HG03575 (cell line): ENCODE measurements around the gene CENPP.

Experiments
- ATAC-seq: cut with Tn5 transposase; IDR thresholded peaks from one replicate; pipeline ENCODE4 v1.9.1; 2021; ENCODE audit not compliant: unreplicated experiment, insufficient number of reproducible peaks, low FRiP score; ENCODE audit errors: extremely low read depth

Gene CENPP

GRCh38 chr9:92492781-92493401, 167.1 kb downstream of the CENPP start:
- no peak for ATAC-seq

- ATAC-seq, result no peak
These were observed 168.1 kb downstream of the CENPP start for GRCh38 chr9:92493749-92494387.

- ATAC-seq, result no peak
These were observed 169.1 kb downstream of the CENPP start for GRCh38 chr9:92494856-92495255.

- no peak for ATAC-seq
These were observed 170.8 kb downstream of the CENPP start for GRCh38 chr9:92496396-92497176.

- no peak for ATAC-seq
These were observed 173.9 kb downstream of the CENPP start for GRCh38 chr9:92499701-92500100.

- no peak for ATAC-seq
These were observed 175.0 kb downstream of the CENPP start for GRCh38 chr9:92500725-92501124.

- ATAC-seq, result no peak
These were observed 176.1 kb downstream of the CENPP start for GRCh38 chr9:92501671-92502393.

GRCh38 chr9:92503156-92503555, 177.4 kb downstream of the CENPP start:
- no peak for ATAC-seq

GRCh38 chr9:92504881-92505280, 179.1 kb downstream of the CENPP start:
- no peak for ATAC-seq

- no peak for ATAC-seq
These were observed 180.6 kb downstream of the CENPP start for GRCh38 chr9:92506184-92506857.

GRCh38 chr9:92507005-92507404, 181.3 kb downstream of the CENPP start:
- ATAC-seq, result no peak

- no peak for ATAC-seq
These were observed 181.7 kb downstream of the CENPP start for GRCh38 chr9:92507496-92507895.

- ATAC-seq, result no peak
These were observed 182.5 kb downstream of the CENPP start for GRCh38 chr9:92508018-92508820.

- ATAC-seq, result no peak
These were observed 183.3 kb downstream of the CENPP start for GRCh38 chr9:92509050-92509449.

- ATAC-seq, result no peak
These were observed 185.0 kb downstream of the CENPP start for GRCh38 chr9:92510747-92511146.

- no peak for ATAC-seq
These were observed 186.9 kb downstream of the CENPP start for GRCh38 chr9:92512622-92513021.

- no peak for ATAC-seq
These were observed 187.6 kb downstream of the CENPP start for GRCh38 chr9:92513349-92513748.

GRCh38 chr9:92514635-92515034, 188.9 kb downstream of the CENPP start:
- ATAC-seq, result no peak
